Endothelial cell of umbilical vein (primary cell): ENCODE results near the gene ANTXRL. TPM values are rescaled to one million over a fixed set of nuclear protein-coding genes. Genes with fewer than 3 reads are reported as not detected.
"Not testable (repeated sequence)": the region's sequence is repeated elsewhere in the genome, so short reads cannot be mapped to it uniquely, and the experiment has no call there.

Source experiments
- BruUV-seq: library from RNA; stranded (reverse); fragments of 400-500 nt; replicated peaks from 2 replicates; lab custom pipeline; 2021; lab: Mats Ljungman, UMichigan
- CTCF ChIA-PET: fragments of 300-600, 350-600 bp; sonication (Branson Sonifier 250); formaldehyde crosslinking; loops from one replicate; lab custom pipeline; 2021; ENCODE audit warnings: antibody characterized with exemption, inconsistent platforms; lab: Charles Lee
- POLR2A ChIA-PET: fragments of 300-600, 350-600 bp; sonication (Branson Sonifier 250); formaldehyde crosslinking; loops from one replicate; lab custom pipeline; 2021; ENCODE audit warnings: antibody characterized with exemption, inconsistent platforms; lab: Charles Lee
- DNase-seq: peaks from one replicate; pipeline ENCODE4 v3.0.0-alpha.2; 2011; ENCODE audit warnings: low read depth, low spot score
- FAIRE-seq: peaks from 2 replicates; lab custom pipeline; 2011; peaks lifted over from hg19 to GRCh38; lab: Jason Lieb, UNC
- H2AFZ ChIP-seq: 2 replicates; pipeline ENCODE4 v1.6.0; 2012; ENCODE audit warnings: low read depth, low read length, control low read depth, inconsistent platforms
- H3K27ac ChIP-seq: 2 replicates; pipeline ENCODE4 v1.5.1; 2011; ENCODE audit warnings: low read depth, mild to moderate bottlenecking, control low read depth, low read length, moderate library complexity; ENCODE audit not compliant: insufficient read depth
- H3K27me3 ChIP-seq, 2 experiments: 2 replicates each; pipeline versions ENCODE4 v1.6.0 to v1.6.1; 2011; ENCODE audit warnings: low read length in 2 of 2, mixed read lengths in 1 of 2; ENCODE audit not compliant: control insufficient read depth in 2 of 2, insufficient read depth in 2 of 2
- H3K36me3 ChIP-seq, 2 experiments: 2 replicates in 1 of 2; 3 replicates in 1 of 2; pipeline ENCODE4 v1.5.1; 2011; ENCODE audit warnings: low read length in 2 of 2, mild to moderate bottlenecking in 1 of 2, moderate library complexity in 1 of 2; ENCODE audit not compliant: control insufficient read depth in 2 of 2, insufficient read depth in 2 of 2; ENCODE audit errors: extremely low read depth in 1 of 2
- H3K4me1 ChIP-seq: 3 replicates; pipeline ENCODE4 v1.5.1; 2011; ENCODE audit warnings: mild to moderate bottlenecking, low read length; ENCODE audit not compliant: control insufficient read depth, insufficient read depth; ENCODE audit errors: extremely low read depth
- H3K4me2 ChIP-seq: 2 replicates; pipeline ENCODE4 v1.6.1; 2011; ENCODE audit warnings: low read length, control low read depth, mixed read lengths; ENCODE audit not compliant: insufficient read depth
- H3K4me3 ChIP-seq, 3 experiments: fragments of 200-600 bp in 1 of 3; sonication (generic), shearing (Covaris generic) in 1 of 3; replicated peaks in 1 of 3; 2 replicates each; pipeline ENCODE4 v1.5.1; 2011 to 2016; ENCODE audit warnings: control low read depth in 3 of 3, low read length in 3 of 3, mild to moderate bottlenecking in 2 of 3, inconsistent platforms in 1 of 3, low read depth in 1 of 3, moderate library complexity in 1 of 3; ENCODE audit not compliant: insufficient read depth in 1 of 3
- H3K79me2 ChIP-seq: 2 replicates; pipeline ENCODE4 v1.6.0; 2012; ENCODE audit warnings: low read length, inconsistent platforms; ENCODE audit not compliant: control insufficient read depth, insufficient read depth
- H3K9ac ChIP-seq: replicated peaks from 2 replicates; pipeline ENCODE3; 2011; ENCODE audit warnings: low read length, control low read depth; ENCODE audit not compliant: insufficient read depth; ENCODE audit errors: extremely low read depth
- H3K9me1 ChIP-seq: replicated peaks from 3 replicates; pipeline ENCODE4 v1.6.0; 2011; ENCODE audit warnings: mild to moderate bottlenecking, low read length; ENCODE audit not compliant: control insufficient read depth, insufficient read depth; ENCODE audit errors: extremely low read depth
- H3K9me3 ChIP-seq: replicated peaks from 2 replicates; pipeline ENCODE4 v1.5.1; 2012; ENCODE audit warnings: low read length, inconsistent platforms; ENCODE audit not compliant: control insufficient read depth, insufficient read depth
- H4K20me1 ChIP-seq: replicated peaks from 2 replicates; pipeline ENCODE3; 2011; ENCODE audit warnings: mild to moderate bottlenecking, low read length; ENCODE audit not compliant: control insufficient read depth, insufficient read depth; ENCODE audit errors: extremely low read depth
- CTCF ChIP-seq, 2 donors: IDR thresholded peaks; 1 replicate in 1 of 2; 2 replicates in 1 of 2; pipeline ENCODE4 v1.5.1; 2011; ENCODE audit warnings: low read length in 2 of 2, mild to moderate bottlenecking in 2 of 2, moderate library complexity in 2 of 2, control low read depth in 1 of 2, inconsistent platforms in 1 of 2, low read depth in 1 of 2; ENCODE audit not compliant: insufficient read depth in 1 of 2; ENCODE audit errors: extremely low read depth in 1 of 2
- EZH2 ChIP-seq: IDR thresholded peaks from 2 replicates; pipeline ENCODE4 v1.6.1; 2012; ENCODE audit warnings: borderline replicate concordance, low read depth, mild to moderate bottlenecking, moderate library complexity, low read length, inconsistent platforms; ENCODE audit not compliant: severe bottlenecking
- FOS ChIP-seq: IDR thresholded peaks from 2 replicates; pipeline ENCODE4 v1.6.1; 2011; ENCODE audit warnings: mild to moderate bottlenecking, low read length, moderate library complexity, borderline replicate concordance; ENCODE audit not compliant: insufficient read depth
- JUN ChIP-seq: IDR thresholded peaks from 2 replicates; pipeline ENCODE4 v1.6.1; 2011; ENCODE audit warnings: borderline replicate concordance, low read depth; ENCODE audit not compliant: insufficient read length, insufficient read depth
- MAX ChIP-seq: IDR thresholded peaks from 2 replicates; pipeline ENCODE4 v1.6.1; 2011; ENCODE audit not compliant: insufficient read depth, insufficient read length
- MYC ChIP-seq: IDR thresholded peaks from one replicate; pipeline ENCODE4 v1.6.1; 2011; ENCODE audit warnings: mild to moderate bottlenecking, low read depth, low read length
- POLR2A ChIP-seq: IDR thresholded peaks from 2 replicates; pipeline ENCODE4 v1.6.1; 2012; ENCODE audit warnings: low read depth, mild to moderate bottlenecking, control low read depth, low read length
- POLR2AphosphoS5 ChIP-seq: IDR thresholded peaks from 2 replicates; pipeline ENCODE4 v1.6.1; 2012; ENCODE audit warnings: low read depth, mild to moderate bottlenecking, control low read depth, low read length, moderate library complexity; ENCODE audit not compliant: insufficient read depth
- dilution Hi-C: fragments of 300-500 bp; cut with MboI; formaldehyde crosslinking; loops from one replicate; pipeline ENCODE4 v1.15.0; 2019; ENCODE audit warnings: low sequenced_read_pairs; ENCODE audit not compliant: extremely low pct_ligation_motif_present
- intact Hi-C: fragments of 100-400 bp; cut with micrococcal nuclease; formaldehyde crosslinking; loops from one replicate; pipeline ENCODE4 v1.10.0; 2022
- polyA plus RNA-seq, 4 experiments: library from polyadenylated mRNA; depleted of rRNA in 3 of 4; stranded (reverse) in 3 of 4; unstranded in 1 of 4; fragments of >200 nt; gene quantifications; 2 replicates each; pipeline versions ENCODE4 v1.2.1 to v1.2.3, GENCODE V29; 2011 to 2012; ENCODE audit warnings: missing spikeins in 1 of 4
- total RNA-seq: library from RNA; stranded (reverse); gene quantifications from 2 replicates; pipeline ENCODE4 v1.2.3, GENCODE V29; 2021

ANTXRL gene
- total and polyA plus RNA-seq, 2 donors (not counting 3 experiments of a cell fraction or from before 2014, with no cell fraction given): not detected

DNA sequence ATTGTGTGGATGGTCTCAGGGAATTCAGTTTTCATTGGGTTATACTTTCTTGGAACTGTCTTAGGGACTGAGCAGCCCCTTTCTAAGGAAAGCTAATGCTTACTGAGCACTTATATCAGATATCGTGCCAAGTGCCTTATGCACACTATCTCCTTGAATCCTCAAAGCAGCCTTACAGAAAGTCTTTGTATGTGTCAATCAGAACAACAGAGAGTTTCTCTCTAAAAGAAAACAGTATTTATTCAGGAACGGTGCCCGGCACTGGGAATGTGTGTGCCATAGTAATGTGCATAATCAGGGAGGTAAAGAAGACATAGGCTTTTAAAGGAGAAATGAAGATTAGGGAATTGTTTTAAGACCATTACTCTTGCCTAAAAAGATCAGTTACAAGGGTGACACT, 17.3 kb downstream of the ANTXRL start:
- no peaks in the 10 kb centered on the region for H3K27me3 ChIP-seq
- no peak overlapping the region for H3K27ac ChIP-seq
- no peak for FAIRE-seq
- H2AFZ ChIP-seq: no peak overlapping the region
- TF ChIP-seq MAX (no peak), EZH2 (no peak), POLR2A (no peak), POLR2AphosphoS5 (no peak), MYC (no peak), JUN (no peak), CTCF (IDR thresholded peaks at IDR 0.05; ENCODE audit: extremely low read depth in 1 of 2, insufficient read depth in 1 of 2, low read depth in 1 of 2, low read length in 2 of 2) (no peak), FOS (no peak)
- CTCF ChIA-PET: no interaction called here
- H3K79me2 ChIP-seq: no peaks in the 10 kb centered on the region
- no peaks in the 10 kb centered on the region for H3K36me3 ChIP-seq
- intact Hi-C loops: no loop called here
- dilution Hi-C loops: no loop called here
- no peak overlapping the region for H3K4me3 ChIP-seq
- POLR2A ChIA-PET: no interaction called here
- no peaks in the 10 kb centered on the region for H4K20me1 ChIP-seq
- H3K9me1 ChIP-seq: no peaks in the 10 kb centered on the region
- H3K4me2 ChIP-seq: no peak overlapping the region
- H3K9ac ChIP-seq: no peak overlapping the region
- BruUV-seq: no TSS peak
- no peaks in the 10 kb centered on the region for H3K4me1 ChIP-seq
- H3K9me3 ChIP-seq: no peaks in the 10 kb centered on the region
- DNase-seq: no peak

DNA sequence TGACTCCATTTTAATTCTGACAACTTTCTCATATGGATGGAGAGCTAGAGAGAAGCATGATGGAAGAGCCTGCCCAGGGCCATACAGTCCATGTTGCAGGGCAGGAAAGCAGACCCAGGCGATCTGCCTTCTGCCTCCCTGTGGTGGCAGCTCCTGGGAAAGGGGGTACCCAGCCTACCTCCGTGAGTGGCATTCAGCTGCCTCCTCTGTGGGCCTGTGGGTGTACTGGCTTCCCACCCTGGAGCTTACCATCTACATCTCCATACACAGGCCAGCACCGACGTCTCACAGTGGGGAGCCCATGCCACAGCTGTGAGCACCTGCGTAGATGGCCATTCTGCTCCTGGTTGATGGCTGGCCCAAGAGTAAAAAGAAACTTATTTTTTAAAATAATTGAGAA, 17.9 kb downstream of the ANTXRL start:
- H3K9ac ChIP-seq, H3K4me1 ChIP-seq, H4K20me1 ChIP-seq, dilution Hi-C loops, H3K4me3 ChIP-seq, H3K36me3 ChIP-seq, H3K27ac ChIP-seq, CTCF ChIA-PET, H3K27me3 ChIP-seq, H3K79me2 ChIP-seq, H2AFZ ChIP-seq, intact Hi-C loops, FAIRE-seq, H3K9me1 ChIP-seq, DNase-seq, H3K4me2 ChIP-seq, POLR2A ChIA-PET, H3K9me3 ChIP-seq, BruUV-seq: not testable (repeated sequence)
